NCI-H2081 treated with DMSO at 0.1 percent for 48 hours (cell line): ENCODE results near the gene PDCD10.
A peak's percentile ranks its signal among the peaks of the same experiment; 100 is the strongest.

ENCODE experiments used
- DNase-seq: peaks from one replicate; lab custom pipeline; 2025; lab: John Stamatoyannopoulos, UW

Gene PDCD10

DNA sequence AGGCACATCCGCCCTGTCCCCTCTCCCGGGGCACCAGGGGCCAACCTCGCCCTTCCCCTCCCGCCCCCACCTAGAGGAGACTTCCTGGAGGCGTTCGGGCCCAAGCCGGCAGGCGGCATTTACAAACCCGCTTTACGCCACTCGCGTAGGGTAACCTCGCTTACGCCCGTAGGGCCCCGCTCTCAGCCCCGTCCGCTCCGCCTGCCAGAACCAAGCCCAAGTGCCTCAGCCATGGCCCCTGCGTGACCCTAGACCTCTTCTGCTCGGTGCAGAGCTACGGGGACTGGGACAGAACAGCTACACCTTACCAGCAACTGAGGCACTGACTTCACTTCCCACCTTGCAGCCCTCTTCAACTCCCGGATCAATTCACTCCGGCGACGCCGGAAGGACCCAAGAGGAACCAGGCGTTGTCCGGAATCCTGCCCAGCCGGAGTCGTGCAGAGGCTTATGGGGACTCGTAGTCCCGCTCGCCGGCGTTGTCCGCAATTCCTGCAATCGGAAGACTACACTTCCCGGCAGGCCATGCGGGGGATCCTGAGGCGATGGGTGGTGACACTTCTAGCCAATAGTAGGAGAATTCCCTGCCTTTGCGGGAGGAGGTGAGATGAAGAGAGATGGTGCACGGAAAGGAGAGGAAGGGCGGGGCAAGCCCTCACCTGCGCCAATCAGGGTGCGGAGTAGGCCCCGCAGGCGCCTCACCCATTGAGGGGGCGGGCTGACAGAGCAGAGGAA lies at the start of gene PDCD10:
Gene PDCD10 (minus strand): TSS at position 395 of the 735 bp plus-strand sequence. CDS start 14,735 bp downstream, outside the sequence.
- DNase-seq, result peak; percentile 100

DNA sequence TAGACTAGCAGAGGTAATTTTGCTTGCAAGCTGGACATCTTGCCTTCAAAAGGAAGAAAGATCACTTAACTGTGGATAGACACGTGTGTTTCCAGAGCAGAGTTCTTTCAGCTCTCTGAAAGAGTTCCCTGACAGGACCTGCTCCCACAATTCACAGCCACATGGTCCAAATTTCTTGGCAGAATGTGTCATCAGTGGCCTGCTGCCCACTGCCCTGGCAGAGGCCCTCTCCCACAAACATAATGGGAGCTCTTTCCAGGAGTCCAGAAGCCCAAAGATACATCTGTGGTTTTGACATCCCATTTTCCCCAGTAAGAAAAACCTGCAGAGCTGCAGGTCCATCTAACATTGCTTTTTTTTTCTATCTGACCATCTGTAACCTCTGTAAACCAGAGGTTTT lies 49.1 kb upstream of the PDCD10 start:
- DNase-seq, result no peak

DNA sequence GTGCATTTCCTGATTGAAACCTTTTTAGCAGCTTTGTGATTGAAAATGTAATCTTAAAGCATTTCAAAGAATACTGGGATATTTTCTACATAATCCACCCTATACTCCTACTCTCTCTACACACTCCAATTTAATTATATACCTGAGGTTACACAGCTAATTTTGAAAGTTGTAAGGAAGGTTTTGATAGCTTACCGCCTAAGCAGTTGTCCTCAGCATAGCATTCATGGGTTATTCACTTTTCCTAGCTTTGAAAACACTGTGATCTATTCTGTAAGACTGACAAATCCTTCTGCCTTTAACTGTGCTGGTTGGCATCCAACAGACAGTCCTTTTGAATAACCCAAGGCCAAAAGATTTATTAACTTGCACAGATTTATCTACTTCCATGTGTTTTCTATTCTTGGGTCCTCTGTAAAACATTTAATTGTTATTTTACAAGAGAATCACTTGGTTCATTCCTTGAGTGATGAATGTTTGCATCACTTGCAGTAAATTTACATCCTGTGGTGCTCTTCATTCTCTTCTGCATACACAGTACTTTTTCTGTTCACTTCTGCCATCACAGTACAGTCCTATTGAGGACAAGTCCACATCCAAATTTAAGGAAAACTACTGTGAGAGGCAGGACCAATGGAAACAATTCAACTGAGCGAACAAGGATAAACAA lies 45.7 kb upstream of the PDCD10 start:
- DNase-seq, result no peak

DNA sequence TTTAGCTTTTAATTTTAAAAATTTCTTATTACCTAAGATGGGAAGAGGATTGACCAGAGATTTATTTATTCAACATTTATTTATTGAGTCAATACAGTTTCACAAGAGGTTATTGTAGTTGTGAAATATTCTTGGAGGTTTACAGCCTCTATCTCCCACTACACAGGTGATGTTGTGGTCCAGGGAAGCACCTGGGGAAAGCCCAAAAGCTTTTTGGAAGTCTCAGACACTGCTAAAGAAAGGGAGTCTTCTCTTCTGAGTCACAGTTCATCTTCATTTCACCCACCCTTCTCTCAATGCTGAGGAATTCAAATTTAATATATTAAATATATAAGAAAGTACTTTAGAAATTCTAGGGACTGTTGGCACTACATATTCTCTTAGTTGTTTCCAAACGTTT lies 42.7 kb upstream of the PDCD10 start:
- DNase-seq, result no peak

DNA sequence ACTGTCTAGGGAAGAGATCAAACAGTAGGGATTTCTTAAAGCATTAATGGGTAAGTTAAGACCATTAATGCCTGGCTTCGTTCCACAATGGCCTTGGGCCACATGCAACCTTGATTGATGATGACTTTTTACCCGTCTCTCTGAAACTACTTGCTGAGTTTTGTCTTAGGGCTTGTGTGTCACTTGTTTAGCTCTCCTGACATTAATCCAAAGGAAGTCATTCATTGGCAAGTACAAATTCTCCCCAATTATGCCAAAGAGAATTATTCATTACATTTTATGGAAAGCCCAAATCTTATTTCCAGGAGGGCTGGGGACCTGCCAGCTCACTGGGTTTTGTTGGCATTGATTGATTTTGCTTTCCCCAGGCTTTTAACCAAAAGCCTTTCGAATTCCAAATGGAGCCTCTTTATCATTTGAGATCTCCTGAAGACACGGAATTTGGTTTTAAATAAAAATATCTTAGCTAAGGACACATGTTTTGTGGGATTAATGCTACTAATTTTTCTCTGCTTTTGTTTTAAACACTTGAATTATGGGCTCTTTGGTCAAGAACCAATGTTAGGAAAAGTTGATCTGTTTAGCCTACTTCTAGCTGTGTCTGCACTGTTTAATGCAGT lies 41.5 kb upstream of the PDCD10 start:
- no peak for DNase-seq

DNA sequence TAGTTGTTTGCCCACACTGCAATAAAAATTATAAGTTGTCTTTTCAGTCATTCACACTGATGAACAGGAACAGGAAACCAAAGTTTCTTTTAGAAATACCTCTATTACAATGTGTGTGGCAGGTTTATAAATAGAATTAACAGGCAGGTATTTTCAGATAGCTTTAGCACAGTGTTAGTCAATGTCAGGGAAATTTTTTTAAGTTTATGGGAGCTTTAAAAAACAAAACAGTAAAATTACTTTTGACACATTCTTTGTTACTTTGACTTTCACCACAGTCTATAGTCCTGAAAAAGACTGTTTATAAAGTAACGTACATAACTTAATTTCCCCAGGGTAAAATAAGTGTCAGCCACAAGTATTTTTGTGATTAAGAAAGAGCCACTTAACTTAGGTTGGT lies 38.9 kb upstream of the PDCD10 start:
- no peak for DNase-seq

DNA sequence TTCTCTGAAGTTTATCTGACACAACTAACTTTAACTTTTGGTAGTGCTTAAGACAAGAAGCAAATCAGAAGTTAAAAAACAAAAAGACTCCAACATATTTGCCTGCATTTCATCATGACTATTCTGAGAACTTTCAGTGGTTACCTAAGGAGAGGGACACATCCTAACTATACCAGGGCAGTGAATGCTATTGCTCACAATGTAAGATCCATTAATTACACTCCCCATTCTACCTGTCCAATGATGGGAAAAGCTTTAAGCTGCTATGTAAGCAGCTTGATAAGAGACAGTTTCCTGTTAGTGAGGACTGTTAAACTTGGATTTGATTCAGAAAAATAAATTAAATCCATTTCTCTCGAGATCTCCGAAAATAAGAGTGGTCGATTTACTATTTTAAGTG lies 38.3 kb upstream of the PDCD10 start:
- no peak for DNase-seq

DNA sequence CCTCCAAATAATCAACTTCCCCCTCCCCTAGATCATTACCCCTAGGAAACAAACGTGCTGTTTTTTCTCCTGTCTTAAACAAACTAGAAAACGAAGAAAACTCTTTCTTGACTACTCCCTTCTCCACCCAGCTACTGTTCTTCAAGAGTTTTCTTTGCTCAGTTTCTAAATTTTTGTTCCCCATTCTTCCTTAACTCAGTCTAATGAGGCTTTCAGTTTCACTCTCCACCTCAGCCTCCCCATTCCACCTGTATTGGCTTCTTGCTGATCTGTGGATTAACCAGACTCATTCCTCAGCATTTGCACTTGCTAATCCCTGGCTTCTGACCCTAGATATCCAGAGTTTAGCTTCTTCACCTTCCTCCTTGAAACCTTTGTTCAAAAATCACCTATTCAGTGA lies 27.6 kb upstream of the PDCD10 start:
- DNase-seq, result no peak

DNA sequence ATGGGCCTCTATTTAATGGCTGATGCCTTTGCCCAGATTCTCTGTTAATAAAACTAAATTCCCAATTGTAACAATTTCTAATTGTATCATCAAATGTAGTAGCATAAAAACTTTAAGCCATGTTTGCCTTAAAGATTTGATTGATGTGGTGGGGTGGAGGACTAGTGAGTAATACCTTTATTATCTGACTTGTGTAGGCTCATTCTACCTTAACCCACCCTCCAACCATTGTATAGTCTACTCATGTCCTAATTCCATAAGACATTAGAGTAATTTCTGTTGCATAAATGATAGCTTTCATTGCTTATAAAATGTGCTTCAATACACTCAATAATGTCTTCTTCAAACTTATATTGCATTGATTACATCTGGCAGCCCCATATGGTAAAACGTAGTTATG lies 26.6 kb upstream of the PDCD10 start:
- no peak for DNase-seq

DNA sequence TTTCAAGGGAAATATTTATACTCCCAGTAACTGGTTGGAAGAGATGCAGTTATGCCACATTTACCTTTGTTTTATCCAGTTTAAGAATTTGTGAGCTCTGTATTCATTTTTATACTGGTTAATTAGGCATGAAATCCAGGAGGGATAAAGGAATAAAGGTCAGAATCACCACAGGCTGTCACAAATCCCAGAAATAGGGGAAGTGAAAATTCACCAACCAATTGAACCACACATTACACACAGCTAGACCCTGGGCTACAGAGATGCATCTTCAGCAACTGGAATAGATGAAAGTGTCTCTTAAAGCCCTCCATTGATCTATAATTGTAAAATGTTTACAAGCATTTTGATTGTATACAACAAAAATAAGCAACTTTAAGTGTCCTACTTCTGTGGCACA lies 19.4 kb upstream of the PDCD10 start:
- DNase-seq, result no peak

DNA sequence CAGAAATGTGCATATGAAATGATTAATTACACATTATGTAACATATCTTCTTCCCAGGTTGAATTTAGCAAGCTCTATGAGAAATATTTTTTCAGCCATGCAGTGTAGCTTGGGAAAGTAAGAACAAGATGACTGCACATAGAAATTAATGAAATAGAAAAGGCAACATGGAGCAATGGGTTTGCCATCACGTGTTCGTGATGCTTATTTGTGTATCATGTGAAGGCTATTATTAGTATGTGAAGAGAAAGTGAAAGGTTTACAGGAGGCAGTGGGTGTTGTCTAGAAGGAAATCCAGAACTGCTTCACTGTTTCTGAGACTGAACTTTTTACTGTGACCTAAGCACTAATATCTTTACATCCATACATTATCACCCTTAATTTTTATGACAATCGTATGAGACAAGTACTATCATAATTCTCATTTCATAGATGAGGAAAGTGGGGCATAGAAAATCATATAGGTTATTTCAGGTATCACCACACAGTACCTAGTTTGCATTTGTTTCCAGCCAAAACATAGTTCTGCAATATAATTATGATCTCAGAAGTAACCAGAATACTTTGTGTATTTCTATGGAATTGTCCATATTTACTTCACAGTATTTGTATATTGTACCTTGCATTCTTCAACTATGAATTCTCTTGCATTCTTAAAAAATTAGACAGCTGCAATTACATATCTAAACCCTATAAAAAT lies 15.7 kb upstream of the PDCD10 start:
- DNase-seq, result no peak

DNA sequence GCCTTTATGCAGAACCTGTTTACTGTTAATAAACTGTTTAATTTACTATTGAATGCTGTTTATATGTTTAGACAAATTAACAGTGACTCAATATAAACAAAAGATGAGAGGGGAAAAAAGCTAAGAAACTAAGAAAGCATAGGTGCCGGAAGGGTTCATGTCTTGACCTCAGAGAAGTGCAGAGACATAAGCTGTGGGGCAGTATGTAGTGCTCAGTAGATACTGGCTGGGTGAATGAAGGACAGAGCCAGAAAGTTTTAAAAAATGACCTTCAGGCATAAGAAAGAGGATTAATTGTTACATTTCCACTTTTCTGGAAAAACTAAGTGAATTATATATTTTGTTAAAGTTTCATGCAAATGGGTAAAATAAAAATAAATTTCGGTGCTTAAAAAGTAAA lies 15.0 kb upstream of the PDCD10 start:
- no peak for DNase-seq

DNA sequence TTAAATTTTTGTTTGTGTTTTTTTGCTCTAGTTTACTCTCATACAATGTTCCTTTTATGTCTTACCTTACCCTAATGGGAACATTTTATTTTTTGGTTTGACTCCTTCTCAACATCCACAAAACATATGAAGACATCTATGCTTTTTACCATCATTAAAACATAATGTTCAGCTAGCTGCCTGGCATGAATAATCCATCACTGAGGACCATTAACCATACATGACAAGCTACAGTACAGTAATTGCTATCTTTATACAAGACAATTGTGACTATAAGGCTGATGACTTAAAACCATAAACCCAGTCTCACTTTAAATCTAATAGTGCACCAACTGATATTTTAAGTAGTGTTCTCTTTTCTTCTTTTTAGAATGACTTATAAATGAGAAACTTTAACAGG lies 14.5 kb upstream of the PDCD10 start:
- DNase-seq, result no peak

DNA sequence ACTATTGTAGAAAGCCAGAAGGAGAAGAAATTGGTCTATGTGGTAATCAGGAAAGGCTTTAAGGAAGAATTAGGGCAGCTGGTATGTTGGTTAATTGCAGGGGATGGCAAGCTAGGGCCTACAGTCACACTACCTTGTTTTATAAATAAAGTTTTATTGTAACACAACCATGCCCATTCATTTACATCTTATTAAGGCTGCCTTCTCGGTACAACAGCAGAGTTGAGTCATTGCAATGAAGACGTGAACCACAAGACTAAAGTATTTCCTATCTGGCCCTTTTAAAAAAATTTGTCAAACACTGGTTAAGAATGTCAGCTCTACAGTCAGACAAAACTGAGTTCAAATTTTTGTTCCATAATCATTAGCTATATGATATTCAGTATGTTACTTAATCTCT lies 9.1 kb upstream of the PDCD10 start:
- DNase-seq, result no peak

DNA sequence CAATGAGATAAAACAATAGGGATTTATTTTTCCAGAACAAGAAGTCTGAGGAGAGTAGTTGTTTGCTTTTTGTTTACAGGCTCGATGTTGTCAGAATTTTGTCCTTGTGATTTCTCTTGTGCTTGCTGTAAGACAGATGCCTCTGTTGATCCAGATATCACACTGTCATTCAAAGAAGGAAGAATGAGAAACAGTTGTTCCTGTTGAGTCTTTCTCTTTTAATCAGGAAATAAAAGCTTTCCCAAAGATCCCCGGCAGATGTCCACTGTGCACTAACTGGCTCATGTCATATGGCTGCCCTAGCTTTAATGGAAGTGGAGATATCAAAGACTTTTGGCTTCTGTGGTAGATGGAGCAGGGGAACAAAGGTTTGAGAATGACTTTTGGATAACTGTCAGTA lies 7.6 kb upstream of the PDCD10 start:
- DNase-seq, result no peak

DNA sequence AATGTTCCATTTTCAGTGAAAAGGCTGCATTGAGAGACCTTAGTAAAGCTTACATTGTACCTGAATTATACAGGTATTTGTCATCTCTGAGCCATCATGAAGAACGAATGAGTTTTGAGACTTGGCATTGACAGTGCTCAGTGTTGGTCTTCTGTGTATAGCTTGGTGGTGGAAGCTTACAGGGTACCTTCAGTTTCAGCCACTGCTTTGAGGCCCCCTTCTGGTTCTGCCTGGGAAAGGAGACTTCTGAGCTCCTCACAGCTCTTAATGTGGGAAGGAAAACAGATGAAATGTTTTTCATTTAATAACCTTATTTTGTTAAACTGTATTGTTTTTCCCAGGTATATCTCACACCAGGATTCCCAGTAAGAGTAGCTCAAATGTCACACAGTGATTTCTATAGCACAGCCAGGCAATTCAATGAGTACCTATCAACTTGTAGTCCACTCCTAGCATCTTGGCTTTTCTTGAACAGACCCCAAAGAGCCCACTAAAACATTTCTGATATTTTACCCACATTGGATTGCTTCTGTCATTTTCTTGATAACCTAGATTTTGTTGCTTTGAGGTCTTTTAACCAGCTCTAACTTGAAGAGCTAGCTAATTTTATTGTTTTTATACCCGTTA lies 6.4 kb upstream of the PDCD10 start:
- peak; percentile 39 for DNase-seq

DNA sequence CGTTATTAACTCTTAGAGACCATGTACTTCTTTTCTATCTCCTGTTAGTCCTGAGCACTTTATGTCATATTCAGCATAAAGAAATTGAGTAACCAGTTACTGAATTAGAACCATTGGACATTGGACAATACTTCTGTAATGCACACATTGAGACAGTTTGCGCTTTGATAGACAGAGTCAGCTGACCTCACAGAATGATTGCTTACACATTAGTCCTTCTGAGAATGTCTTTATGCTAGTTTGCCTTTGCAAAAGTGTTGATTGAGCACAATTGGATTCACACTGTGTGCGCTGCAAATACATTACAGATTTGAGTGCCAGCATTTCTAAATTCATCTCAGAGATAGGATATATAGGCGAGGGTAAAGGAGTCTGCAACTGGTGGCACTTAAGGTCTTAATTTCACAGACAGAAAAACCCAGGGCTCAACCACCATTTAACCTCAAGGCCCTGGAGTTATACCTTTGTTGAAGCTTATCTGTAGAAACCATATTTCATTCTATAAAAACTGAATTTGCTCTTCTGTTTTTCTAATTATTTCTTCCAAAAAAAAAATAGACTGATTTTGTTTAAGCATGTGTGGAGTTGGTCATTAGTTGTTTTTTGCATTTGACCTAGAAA lies 4.6 kb upstream of the PDCD10 start:
- no peak for DNase-seq

DNA sequence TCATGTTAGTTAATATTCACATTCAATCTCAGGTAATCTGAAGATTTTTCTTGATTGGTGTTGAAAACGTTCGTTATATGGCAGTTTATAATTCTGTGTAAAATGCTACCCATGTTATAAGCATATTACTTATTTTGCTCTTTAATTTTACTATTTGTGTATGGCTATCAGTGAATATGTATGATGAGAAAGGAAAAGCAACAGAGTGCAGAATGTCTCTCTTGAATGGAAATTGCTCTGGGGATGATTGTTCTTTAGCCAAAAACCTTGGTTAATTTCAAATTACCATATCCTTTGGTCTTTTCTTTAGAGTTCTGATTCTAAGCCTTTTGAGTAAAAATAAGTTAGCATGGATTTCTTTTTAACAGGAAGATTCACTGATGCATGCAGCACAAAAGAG lies 3.3 kb upstream of the PDCD10 start:
- DNase-seq, result no peak

DNA sequence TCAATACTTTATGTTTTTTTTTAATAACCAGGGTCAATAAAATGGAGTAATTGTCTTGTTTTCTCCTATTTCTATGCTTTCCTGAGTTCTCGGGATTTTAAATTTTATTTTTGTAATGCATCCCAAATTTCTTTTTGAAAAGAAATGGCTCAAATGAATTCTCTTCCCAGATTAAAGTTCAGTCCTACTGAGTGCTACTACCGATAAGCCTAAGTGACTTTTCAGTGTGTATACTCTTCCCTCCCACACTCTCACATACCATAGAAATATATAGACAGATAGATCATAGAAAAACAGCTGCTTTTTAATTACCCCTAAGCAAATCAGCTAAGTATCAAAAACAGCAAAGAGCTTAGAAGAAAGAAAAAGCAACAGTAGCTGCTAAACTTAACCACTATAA lies 2.3 kb upstream of the PDCD10 start:
- no peak for DNase-seq

DNA sequence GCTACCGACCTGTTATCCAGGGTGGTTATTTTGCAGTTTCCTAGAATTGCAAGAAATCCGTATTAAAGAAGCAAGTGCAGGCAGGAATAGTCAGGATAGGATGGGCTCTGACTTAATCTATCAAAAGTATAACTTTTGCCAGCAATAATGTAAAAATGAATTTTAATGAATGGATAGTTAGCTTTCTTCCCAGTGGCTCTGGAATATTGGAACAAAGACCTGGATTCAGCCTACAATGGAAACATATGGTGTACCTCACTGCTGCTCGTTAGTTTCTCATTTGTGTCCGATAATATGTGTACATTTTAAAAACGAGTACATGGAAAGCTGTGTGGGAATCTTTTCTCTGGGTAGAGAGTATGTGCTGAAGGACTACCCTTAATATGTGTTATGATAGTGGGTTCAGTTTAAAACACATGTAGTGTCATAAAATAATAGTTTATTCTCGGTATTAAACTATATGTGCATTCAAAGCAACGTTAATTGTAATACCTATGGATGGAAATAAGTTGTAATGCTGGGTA lies 1.6 kb upstream of the PDCD10 start:
- no peak for DNase-seq

DNA sequence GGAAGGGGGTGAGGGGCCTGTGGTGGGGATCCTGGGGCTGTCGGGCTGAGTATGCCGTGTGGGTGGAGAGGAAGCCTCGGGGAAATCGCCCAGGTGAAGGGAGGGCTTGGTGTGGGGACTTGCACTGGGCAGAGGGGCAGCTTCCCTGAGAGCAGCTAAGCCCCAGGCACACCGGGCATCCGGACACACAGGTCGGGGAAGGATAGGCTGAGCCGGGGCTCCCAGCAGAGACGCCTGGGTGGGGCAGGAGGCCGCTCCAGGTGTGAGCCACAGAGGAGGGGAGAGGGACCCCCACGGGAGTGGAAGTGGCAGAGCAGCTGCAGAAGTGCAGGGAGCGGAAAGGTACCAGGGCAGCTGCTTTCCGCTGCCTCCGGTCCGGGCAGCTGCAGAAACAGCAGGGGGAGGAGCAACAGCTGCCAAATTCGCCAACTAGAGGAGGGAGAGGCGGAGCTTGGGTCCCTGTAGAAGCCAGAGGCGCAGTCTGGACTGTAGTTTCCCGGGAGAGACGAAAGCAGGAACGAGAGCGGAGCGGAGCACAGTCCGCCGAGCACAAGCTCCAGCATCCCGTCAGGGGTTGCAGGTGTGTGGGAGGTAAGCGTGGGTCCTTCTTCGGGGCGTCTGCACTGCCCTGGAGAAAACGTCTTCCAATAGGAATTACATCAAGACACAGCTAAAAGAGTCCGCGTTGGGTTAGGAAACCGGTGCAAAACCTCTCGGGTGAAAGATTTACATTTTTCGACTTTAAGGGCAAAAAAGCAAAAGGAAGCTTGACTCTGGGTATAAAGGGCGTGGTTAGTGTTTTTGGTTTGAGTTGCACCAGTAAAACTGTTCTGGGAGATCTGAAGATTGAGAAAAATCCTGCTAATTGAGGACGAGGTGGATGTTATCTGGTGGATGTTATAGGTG lies 794 bp upstream of the PDCD10 start, which contains the start of gene SERPINI1:
Gene SERPINI1 (plus strand): TSS at position 489 of the 906 bp plus-strand sequence. CDS start 53,408 bp downstream, outside the sequence.
- DNase-seq, result peak; percentile 98
